Right renal pelvis (tissue), 4 donors: ENCODE measurements around the gene GAS2L1. TPM values are rescaled to one million over a fixed set of nuclear protein-coding genes. Genes with fewer than 3 reads are reported as not detected.

Source experiments
- polyA plus RNA-seq, 4 donors: library from polyadenylated mRNA; unstranded; fragments of 120-200 nt; gene quantifications; one replicate each; pipeline ENCODE4 v1.2.1, GENCODE V29; 2013; ENCODE audit not compliant: insufficient read length in 4 of 4

The GAS2L1 gene
- polyA plus RNA-seq, 4 donors: 6.9 to 9.3 (median 7.1) TPM

Other genes starting within 250 kb of the GAS2L1 start
- gene C22orf31, start 244.8 kb upstream of the GAS2L1 start, polyA plus RNA-seq: 1 to 10 TPM; 1.1 to 1.7 (median 1.2) TPM
- gene KREMEN1, start 233.6 kb upstream of the GAS2L1 start, polyA plus RNA-seq: 10 to 100 TPM; 21.1 to 28.5 (median 24.8) TPM
- 100 to 1,000 TPM in 1 of 4 donors, 10 to 100 TPM in 3; 73.9 to 115 (median 78.5) TPM for gene EMID1, start 100.8 kb upstream of the GAS2L1 start, polyA plus RNA-seq
- 10 to 100 TPM; 25.4 to 37.8 (median 27.1) TPM for gene RHBDD3, start 38.7 kb upstream of the GAS2L1 start, polyA plus RNA-seq
- 100 to 1,000 TPM; 281 to 341 (median 320) TPM for gene EWSR1, start 38.4 kb upstream of the GAS2L1 start, polyA plus RNA-seq
- under 1 TPM in 2 of 4 donors, not detected in 2; 0.22 to 0.24 TPM for gene RASL10A, start 9.0 kb downstream of the GAS2L1 start, polyA plus RNA-seq
- gene AP1B1, start 81.9 kb downstream of the GAS2L1 start, polyA plus RNA-seq: 10 to 100 TPM; 41.6 to 49.7 (median 45.5) TPM
- gene RFPL1, start 131.9 kb downstream of the GAS2L1 start, polyA plus RNA-seq: 1 to 10 TPM; 1.2 to 1.6 (median 1.4) TPM
- 10 to 100 TPM in 3 of 4 donors, 1 to 10 TPM in 1; 7.9 to 10.8 (median 10.5) TPM for gene NEFH, start 173.6 kb downstream of the GAS2L1 start, polyA plus RNA-seq
- 10 to 100 TPM; 20.7 to 32.4 (median 26.8) TPM for gene THOC5, start 247.1 kb downstream of the GAS2L1 start, polyA plus RNA-seq